Uterus (tissue), 2 donors: ENCODE data around the gene HSPA4.

Experiments used
- CTCF ChIP-seq, 4 experiments: fragments of 200-600 bp in 2 of 4; fragments of 450-650 bp in 2 of 4; sonication (generic) in 2 of 4; IDR thresholded peaks; one replicate each; pipeline ENCODE4 v1.5.1; 2016 to 2019; ENCODE audit warnings: antibody characterized with exemption in 4 of 4, mild to moderate bottlenecking in 2 of 4, moderate library complexity in 1 of 4
- POLR2A ChIP-seq, 2 donors: fragments of 450-650 bp; IDR thresholded peaks; one replicate each; pipeline ENCODE4 v1.6.1; 2016; ENCODE audit warnings: antibody characterized with exemption in 2 of 2, mild to moderate bottlenecking in 1 of 2, moderate library complexity in 1 of 2

GRCh38 chr5:133129950-133130349, 78.1 kb downstream of the HSPA4 start:
- TF ChIP-seq CTCF (IDR thresholded peaks at IDR 0.05) (no peak), POLR2A (IDR thresholded peaks at IDR 0.05) (no peak)
